HEK293 (cell line): ENCODE measurements around the gene SEMA4B.

Source experiments
- FEZF1 ChIP-seq: fragments of 450-650 bp; formaldehyde crosslinking; IDR thresholded peaks from 2 replicates; pipeline ENCODE4 v1.5.1; 2016; ENCODE audit warnings: missing biosample characterization, missing genetic modification characterization
- KLF10 ChIP-seq: fragments of 450-650 bp; IDR thresholded peaks from 2 replicates; pipeline ENCODE4 v1.5.1; 2018; ENCODE audit warnings: missing biosample characterization, mild to moderate bottlenecking, missing genetic modification characterization
- SETDB1 ChIP-seq: IDR thresholded peaks from one replicate; pipeline ENCODE4 v1.6.1; 2017; ENCODE audit warnings: mild to moderate bottlenecking, low read length, moderate library complexity, mixed read lengths; ENCODE audit not compliant: insufficient read length
- TRIM28 ChIP-seq: IDR thresholded peaks from 2 replicates; pipeline ENCODE4 v1.6.1; 2011; ENCODE audit warnings: low read length, control low read depth, borderline replicate concordance
- WT1 ChIP-seq: fragments of 450-650 bp; formaldehyde crosslinking; IDR thresholded peaks from 2 replicates; pipeline ENCODE4 v1.5.1; 2016; ENCODE audit warnings: missing biosample characterization, missing genetic modification characterization
- ZBTB17 ChIP-seq: fragments of 450-650 bp; formaldehyde crosslinking; IDR thresholded peaks from 2 replicates; pipeline ENCODE4 v1.5.1; 2016; ENCODE audit warnings: missing biosample characterization, missing genetic modification characterization
- ZBTB21 ChIP-seq: fragments of 450-650 bp; formaldehyde crosslinking; IDR thresholded peaks from 2 replicates; pipeline ENCODE4 v1.5.1; 2017; ENCODE audit warnings: missing biosample characterization, missing genetic modification characterization
- ZEB2 ChIP-seq: fragments of 450-650 bp; formaldehyde crosslinking; IDR thresholded peaks from 2 replicates; pipeline ENCODE4 v1.5.1; 2016; ENCODE audit warnings: missing biosample characterization, missing genetic modification characterization
- ZNF121 ChIP-seq: fragments of 450-650 bp; formaldehyde crosslinking; IDR thresholded peaks from 2 replicates; pipeline ENCODE4 v1.5.1; 2016; ENCODE audit warnings: missing biosample characterization, missing genetic modification characterization
- ZNF133 ChIP-seq: fragments of 450-650 bp; formaldehyde crosslinking; IDR thresholded peaks from 2 replicates; pipeline ENCODE4 v1.5.1; 2016; ENCODE audit warnings: missing biosample characterization, missing genetic modification characterization
- ZNF274 ChIP-seq, 2 experiments: fragments of 200-500 bp in 1 of 2; fragments of 450-650 bp in 1 of 2; sonication (Bioruptor generic) in 1 of 2; formaldehyde crosslinking in 1 of 2; IDR thresholded peaks; 2 replicates each; pipeline versions ENCODE4 v1.5.1 to v1.6.1; 2014 to 2016; ENCODE audit warnings: borderline replicate concordance in 1 of 2, inconsistent platforms in 1 of 2, low read length in 1 of 2, missing biosample characterization in 1 of 2, missing genetic modification characterization in 1 of 2
- ZNF354C ChIP-seq: fragments of 450-650 bp; formaldehyde crosslinking; IDR thresholded peaks from 2 replicates; pipeline ENCODE4 v1.5.1; 2016; ENCODE audit warnings: missing biosample characterization, missing genetic modification characterization, low read depth, borderline replicate concordance
- ZNF37A ChIP-seq: fragments of 450-650 bp; IDR thresholded peaks from 2 replicates; pipeline ENCODE4 v1.5.1; 2018; ENCODE audit warnings: missing biosample characterization, missing genetic modification characterization
- ZNF558 ChIP-seq: fragments of 450-650 bp; formaldehyde crosslinking; IDR thresholded peaks from 2 replicates; pipeline ENCODE4 v1.5.1; 2016; ENCODE audit warnings: missing biosample characterization, missing genetic modification characterization
- ZNF621 ChIP-seq: fragments of 450-650 bp; formaldehyde crosslinking; IDR thresholded peaks from 2 replicates; pipeline ENCODE4 v1.5.1; 2017; ENCODE audit warnings: missing biosample characterization, missing genetic modification characterization
- ZNF629 ChIP-seq: fragments of 450-650 bp; formaldehyde crosslinking; IDR thresholded peaks from 2 replicates; pipeline ENCODE4 v1.5.1; 2017; ENCODE audit warnings: missing biosample characterization, missing genetic modification characterization
- ZXDB ChIP-seq: fragments of 450-650 bp; formaldehyde crosslinking; IDR thresholded peaks from 2 replicates; pipeline ENCODE4 v1.5.1; 2016; ENCODE audit warnings: missing biosample characterization, missing genetic modification characterization
- TF ChIP-seq, protein P1 (sequence below): fragments of 450-650 bp; formaldehyde crosslinking; IDR thresholded peaks from 2 replicates; pipeline ENCODE4 v1.5.1; 2016; ENCODE audit warnings: missing biosample characterization, missing genetic modification characterization, low read depth
- TF ChIP-seq, protein P2 (sequence below): fragments of 450-650 bp; formaldehyde crosslinking; IDR thresholded peaks from 2 replicates; pipeline ENCODE4 v1.5.1; 2016; ENCODE audit warnings: missing biosample characterization, missing genetic modification characterization
- TF ChIP-seq, protein P3 (sequence below): fragments of 450-650 bp; formaldehyde crosslinking; IDR thresholded peaks from 2 replicates; pipeline ENCODE4 v1.5.1; 2016; ENCODE audit warnings: missing biosample characterization, missing genetic modification characterization, borderline replicate concordance
- TF ChIP-seq, protein P4 (sequence below): fragments of 450-650 bp; formaldehyde crosslinking; IDR thresholded peaks from 2 replicates; pipeline ENCODE4 v1.5.1; 2016; ENCODE audit warnings: missing biosample characterization, missing genetic modification characterization
- TF ChIP-seq, protein P5 (sequence below): fragments of 450-650 bp; formaldehyde crosslinking; IDR thresholded peaks from 2 replicates; pipeline ENCODE4 v1.5.1; 2016; ENCODE audit warnings: missing biosample characterization, missing genetic modification characterization
- TF ChIP-seq, protein P6 (sequence below): fragments of 450-650 bp; formaldehyde crosslinking; conservative IDR thresholded peaks from 2 replicates; pipeline ENCODE4 v1.5.1; 2016; ENCODE audit warnings: low read depth, missing biosample characterization, missing genetic modification characterization

The SEMA4B gene

DNA sequence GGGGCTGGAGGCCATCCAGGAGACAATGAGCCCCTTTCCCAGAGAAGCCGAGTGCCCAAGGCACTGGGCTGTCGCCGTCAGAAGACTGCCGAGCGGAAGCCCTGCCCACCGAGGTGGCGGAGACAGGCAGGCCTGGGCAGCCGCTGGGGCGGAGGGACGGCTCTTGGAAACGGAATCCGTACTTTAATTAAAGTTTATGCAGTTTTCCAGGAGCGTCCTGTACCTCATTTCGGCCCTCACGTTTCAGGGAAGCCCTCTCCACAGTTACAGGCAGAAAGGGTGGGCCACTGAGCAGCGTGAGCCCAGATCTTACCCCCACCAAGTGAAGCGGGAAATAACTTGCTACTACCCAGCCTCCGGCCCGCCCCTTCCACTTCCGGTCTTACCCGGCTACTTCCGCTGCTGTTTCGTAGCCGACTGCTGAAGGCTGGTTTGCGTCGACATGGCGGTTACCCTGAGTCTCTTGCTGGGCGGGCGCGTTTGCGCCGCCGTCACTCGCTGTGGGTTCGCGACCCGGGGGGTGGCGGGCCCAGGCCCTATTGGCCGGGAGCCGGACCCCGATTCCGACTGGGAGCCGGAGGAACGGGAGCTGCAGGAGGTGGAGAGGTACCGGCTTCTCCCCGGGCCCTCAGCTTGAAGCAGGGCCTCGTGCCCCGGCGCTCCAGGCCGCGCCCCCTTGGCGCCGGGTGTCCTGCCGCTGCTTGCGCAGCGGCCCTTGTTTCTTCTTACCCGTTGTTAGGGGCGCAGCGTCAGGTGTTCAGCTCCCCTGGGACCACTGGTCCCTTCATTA lies 64.3 kb downstream of the SEMA4B start, which contains the start of gene NGRN (continued):
- TF ChIP-seq, protein P1, sequence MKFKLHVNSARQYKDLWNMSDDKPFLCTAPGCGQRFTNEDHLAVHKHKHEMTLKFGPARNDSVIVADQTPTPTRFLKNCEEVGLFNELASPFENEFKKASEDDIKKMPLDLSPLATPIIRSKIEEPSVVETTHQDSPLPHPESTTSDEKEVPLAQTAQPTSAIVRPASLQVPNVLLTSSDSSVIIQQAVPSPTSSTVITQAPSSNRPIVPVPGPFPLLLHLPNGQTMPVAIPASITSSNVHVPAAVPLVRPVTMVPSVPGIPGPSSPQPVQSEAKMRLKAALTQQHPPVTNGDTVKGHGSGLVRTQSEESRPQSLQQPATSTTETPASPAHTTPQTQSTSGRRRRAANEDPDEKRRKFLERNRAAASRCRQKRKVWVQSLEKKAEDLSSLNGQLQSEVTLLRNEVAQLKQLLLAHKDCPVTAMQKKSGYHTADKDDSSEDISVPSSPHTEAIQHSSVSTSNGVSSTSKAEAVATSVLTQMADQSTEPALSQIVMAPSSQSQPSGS (tag by site-specific recombination): 0 out of 2 replicates have a peak, but pooled peaks have one; percentile 24
- TF ChIP-seq ZNF37A (no peak), ZNF354C (tag by site-specific recombination) (no peak), ZNF621 (no peak), TRIM28 (0 out of 2 replicates have a peak, but pooled peaks have one; percentile 27), ZNF274 (IDR thresholded peaks at IDR 0.05; ENCODE audit: low read length) (no peak), ZNF274 (tag by site-specific recombination; IDR thresholded peaks at IDR 0.05; ENCODE audit: borderline replicate concordance) (no peak), ZBTB21 (tag by site-specific recombination) (peak; percentile 33), FEZF1 (tag by site-specific recombination) (0 out of 2 replicates have a peak, but pooled peaks have one; percentile 10), ZBTB17 (tag by site-specific recombination) (peak; percentile 98), ZEB2 (tag by site-specific recombination) (peak; percentile 66), KLF10 (peak; percentile 85), ZNF558 (tag by site-specific recombination) (no peak), ZNF629 (peak; percentile 84), SETDB1 (peak; percentile 41), ZXDB (tag by site-specific recombination) (peak; percentile 90), ZNF133 (tag by site-specific recombination) (no peak), ZNF121 (tag by site-specific recombination) (no peak), WT1 (tag by site-specific recombination) (peak; percentile 46)
- TF ChIP-seq, protein P2, sequence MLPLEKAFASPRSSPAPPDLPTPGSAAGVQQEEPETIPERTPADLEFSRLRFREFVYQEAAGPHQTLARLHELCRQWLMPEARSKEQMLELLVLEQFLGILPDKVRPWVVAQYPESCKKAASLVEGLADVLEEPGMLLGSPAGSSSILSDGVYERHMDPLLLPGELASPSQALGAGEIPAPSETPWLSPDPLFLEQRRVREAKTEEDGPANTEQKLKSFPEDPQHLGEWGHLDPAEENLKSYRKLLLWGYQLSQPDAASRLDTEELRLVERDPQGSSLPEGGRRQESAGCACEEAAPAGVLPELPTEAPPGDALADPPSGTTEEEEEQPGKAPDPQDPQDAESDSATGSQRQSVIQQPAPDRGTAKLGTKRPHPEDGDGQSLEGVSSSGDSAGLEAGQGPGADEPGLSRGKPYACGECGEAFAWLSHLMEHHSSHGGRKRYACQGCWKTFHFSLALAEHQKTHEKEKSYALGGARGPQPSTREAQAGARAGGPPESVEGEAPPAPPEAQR (tag by site-specific recombination): no peak
- TF ChIP-seq, protein P3, sequence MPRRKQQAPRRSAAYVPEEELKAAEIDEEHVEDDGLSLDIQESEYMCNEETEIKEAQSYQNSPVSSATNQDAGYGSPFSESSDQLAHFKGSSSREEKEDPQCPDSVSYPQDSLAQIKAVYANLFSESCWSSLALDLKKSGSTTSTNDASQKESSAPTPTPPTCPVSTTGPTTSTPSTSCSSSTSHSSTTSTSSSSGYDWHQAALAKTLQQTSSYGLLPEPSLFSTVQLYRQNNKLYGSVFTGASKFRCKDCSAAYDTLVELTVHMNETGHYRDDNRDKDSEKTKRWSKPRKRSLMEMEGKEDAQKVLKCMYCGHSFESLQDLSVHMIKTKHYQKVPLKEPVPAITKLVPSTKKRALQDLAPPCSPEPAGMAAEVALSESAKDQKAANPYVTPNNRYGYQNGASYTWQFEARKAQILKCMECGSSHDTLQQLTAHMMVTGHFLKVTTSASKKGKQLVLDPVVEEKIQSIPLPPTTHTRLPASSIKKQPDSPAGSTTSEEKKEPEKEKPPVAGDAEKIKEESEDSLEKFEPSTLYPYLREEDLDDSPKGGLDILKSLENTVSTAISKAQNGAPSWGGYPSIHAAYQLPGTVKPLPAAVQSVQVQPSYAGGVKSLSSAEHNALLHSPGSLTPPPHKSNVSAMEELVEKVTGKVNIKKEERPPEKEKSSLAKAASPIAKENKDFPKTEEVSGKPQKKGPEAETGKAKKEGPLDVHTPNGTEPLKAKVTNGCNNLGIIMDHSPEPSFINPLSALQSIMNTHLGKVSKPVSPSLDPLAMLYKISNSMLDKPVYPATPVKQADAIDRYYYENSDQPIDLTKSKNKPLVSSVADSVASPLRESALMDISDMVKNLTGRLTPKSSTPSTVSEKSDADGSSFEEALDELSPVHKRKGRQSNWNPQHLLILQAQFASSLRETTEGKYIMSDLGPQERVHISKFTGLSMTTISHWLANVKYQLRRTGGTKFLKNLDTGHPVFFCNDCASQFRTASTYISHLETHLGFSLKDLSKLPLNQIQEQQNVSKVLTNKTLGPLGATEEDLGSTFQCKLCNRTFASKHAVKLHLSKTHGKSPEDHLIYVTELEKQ (tag by site-specific recombination): peak; percentile 4; the same call in 1 of the 2 replicates
- TF ChIP-seq, protein P4, sequence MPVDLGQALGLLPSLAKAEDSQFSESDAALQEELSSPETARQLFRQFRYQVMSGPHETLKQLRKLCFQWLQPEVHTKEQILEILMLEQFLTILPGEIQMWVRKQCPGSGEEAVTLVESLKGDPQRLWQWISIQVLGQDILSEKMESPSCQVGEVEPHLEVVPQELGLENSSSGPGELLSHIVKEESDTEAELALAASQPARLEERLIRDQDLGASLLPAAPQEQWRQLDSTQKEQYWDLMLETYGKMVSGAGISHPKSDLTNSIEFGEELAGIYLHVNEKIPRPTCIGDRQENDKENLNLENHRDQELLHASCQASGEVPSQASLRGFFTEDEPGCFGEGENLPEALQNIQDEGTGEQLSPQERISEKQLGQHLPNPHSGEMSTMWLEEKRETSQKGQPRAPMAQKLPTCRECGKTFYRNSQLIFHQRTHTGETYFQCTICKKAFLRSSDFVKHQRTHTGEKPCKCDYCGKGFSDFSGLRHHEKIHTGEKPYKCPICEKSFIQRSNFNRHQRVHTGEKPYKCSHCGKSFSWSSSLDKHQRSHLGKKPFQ (tag by site-specific recombination): no peak
- TF ChIP-seq, protein P5, sequence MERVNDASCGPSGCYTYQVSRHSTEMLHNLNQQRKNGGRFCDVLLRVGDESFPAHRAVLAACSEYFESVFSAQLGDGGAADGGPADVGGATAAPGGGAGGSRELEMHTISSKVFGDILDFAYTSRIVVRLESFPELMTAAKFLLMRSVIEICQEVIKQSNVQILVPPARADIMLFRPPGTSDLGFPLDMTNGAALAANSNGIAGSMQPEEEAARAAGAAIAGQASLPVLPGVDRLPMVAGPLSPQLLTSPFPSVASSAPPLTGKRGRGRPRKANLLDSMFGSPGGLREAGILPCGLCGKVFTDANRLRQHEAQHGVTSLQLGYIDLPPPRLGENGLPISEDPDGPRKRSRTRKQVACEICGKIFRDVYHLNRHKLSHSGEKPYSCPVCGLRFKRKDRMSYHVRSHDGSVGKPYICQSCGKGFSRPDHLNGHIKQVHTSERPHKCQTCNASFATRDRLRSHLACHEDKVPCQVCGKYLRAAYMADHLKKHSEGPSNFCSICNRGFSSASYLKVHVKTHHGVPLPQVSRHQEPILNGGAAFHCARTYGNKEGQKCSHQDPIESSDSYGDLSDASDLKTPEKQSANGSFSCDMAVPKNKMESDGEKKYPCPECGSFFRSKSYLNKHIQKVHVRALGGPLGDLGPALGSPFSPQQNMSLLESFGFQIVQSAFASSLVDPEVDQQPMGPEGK (tag by site-specific recombination): peak; percentile 96
- TF ChIP-seq, protein P6, sequence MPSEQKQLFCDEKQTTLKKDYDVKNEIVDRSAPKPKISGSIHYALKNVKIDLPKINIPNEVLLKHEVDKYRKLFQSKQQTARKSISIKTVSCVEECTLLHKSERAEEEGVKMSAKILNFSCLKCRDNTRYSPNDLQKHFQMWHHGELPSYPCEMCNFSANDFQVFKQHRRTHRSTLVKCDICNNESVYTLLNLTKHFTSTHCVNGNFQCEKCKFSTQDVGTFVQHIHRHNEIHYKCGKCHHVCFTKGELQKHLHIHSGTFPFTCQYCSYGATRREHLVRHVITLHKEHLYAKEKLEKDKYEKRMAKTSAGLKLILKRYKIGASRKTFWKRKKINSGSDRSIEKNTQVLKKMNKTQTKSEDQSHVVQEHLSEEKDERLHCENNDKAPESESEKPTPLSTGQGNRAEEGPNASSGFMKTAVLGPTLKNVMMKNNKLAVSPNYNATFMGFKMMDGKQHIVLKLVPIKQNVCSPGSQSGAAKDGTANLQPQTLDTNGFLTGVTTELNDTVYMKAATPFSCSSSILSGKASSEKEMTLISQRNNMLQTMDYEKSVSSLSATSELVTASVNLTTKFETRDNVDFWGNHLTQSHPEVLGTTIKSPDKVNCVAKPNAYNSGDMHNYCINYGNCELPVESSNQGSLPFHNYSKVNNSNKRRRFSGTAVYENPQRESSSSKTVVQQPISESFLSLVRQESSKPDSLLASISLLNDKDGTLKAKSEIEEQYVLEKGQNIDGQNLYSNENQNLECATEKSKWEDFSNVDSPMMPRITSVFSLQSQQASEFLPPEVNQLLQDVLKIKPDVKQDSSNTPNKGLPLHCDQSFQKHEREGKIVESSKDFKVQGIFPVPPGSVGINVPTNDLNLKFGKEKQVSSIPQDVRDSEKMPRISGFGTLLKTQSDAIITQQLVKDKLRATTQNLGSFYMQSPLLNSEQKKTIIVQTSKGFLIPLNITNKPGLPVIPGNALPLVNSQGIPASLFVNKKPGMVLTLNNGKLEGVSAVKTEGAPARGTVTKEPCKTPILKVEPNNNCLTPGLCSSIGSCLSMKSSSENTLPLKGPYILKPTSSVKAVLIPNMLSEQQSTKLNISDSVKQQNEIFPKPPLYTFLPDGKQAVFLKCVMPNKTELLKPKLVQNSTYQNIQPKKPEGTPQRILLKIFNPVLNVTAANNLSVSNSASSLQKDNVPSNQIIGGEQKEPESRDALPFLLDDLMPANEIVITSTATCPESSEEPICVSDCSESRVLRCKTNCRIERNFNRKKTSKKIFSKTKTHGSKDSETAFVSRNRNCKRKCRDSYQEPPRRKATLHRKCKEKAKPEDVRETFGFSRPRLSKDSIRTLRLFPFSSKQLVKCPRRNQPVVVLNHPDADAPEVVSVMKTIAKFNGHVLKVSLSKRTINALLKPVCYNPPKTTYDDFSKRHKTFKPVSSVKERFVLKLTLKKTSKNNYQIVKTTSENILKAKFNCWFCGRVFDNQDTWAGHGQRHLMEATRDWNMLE: peak; percentile 82
